Heart right ventricle (tissue), 16 donors: ENCODE measurements around the gene ZNF813. TPM values are rescaled to one million over a fixed set of nuclear protein-coding genes. Genes with fewer than 3 reads are reported as not detected.
"Not testable (repeated sequence)": the region's sequence is repeated elsewhere in the genome, so short reads cannot be mapped to it uniquely, and the experiment has no call there.

Experiments
- ATAC-seq, 8 donors: fragments of 200-7000 bp; cut with Tn5 transposase; one replicate each; pipeline ENCODE4 v1.9.1; 2020; ENCODE audit warnings: mild to moderate bottlenecking in 8 of 8, moderate library complexity in 8 of 8, moderate number of reproducible peaks in 1 of 8
- DNase-seq, 2 donors: peaks; one replicate each; pipeline ENCODE4 v3.0.0-alpha.2; 2020
- H3K27ac ChIP-seq, 10 donors: fragments of 200-600 bp; sonication (generic) in 2 of 10; one replicate each; pipeline versions ENCODE4 v1.5.0 to v1.8.0; 2020 to 2022; ENCODE audit warnings: mild to moderate bottlenecking in 3 of 10
- H3K27me3 ChIP-seq, 7 donors: fragments of 200-600 bp; one replicate each; pipeline ENCODE4 v1.8.0; 2021 to 2022; ENCODE audit warnings: mild to moderate bottlenecking in 2 of 7
- H3K36me3 ChIP-seq, 9 donors: fragments of 200-600 bp; sonication (generic) in 1 of 9; one replicate each; pipeline versions ENCODE4 v1.5.0 to v1.8.0; 2020 to 2022; ENCODE audit warnings: mild to moderate bottlenecking in 2 of 9
- H3K4me1 ChIP-seq, 9 donors: fragments of 200-600 bp; sonication (generic) in 1 of 9; one replicate each; pipeline versions ENCODE4 v1.5.0 to v1.8.0; 2020 to 2022; ENCODE audit warnings: mild to moderate bottlenecking in 4 of 9
- H3K4me3 ChIP-seq, 10 donors: fragments of 200-600 bp; sonication (generic) in 2 of 10; one replicate each; pipeline versions ENCODE4 v1.5.0 to v1.8.0; 2020 to 2022; ENCODE audit warnings: mild to moderate bottlenecking in 7 of 10, moderate library complexity in 2 of 10
- H3K9me3 ChIP-seq, 11 donors: fragments of 200-600 bp in 10 of 11; sonication (generic) in 2 of 11; one replicate each; pipeline versions ENCODE4 v1.5.0 to v1.8.0; 2013 to 2022; ENCODE audit warnings: mild to moderate bottlenecking in 2 of 11, control low read depth in 1 of 11, moderate library complexity in 1 of 11
- WGBS, 2 donors: extraction: QIAGEN DNeasy Blood & Tissue Kit; methylation state at CpG; one replicate each; pipeline ENCODE4 v1.1.7; 2013; ENCODE audit warnings: inconsistent platforms in 1 of 2; 5-methylcytosine and 5-hydroxymethylcytosine counted together
- intact Hi-C, 10 donors: fragments of 100-400 bp; cut with DNase I; formaldehyde crosslinking; loops; one replicate each; pipeline versions ENCODE4 v1.11.1 to v1.14.2; 2022
- polyA plus RNA-seq, 2 donors: library from polyadenylated mRNA; stranded (reverse); fragments of 200-250 nt; gene quantifications; one replicate each; pipeline ENCODE4 v1.2.3, GENCODE V29; 2013
- total RNA-seq, 10 donors: library from RNA; stranded (reverse); fragmentation: NEBNext Ultra II Directional in 3 of 10; extraction: Animal tissue kit (Norgen Biotek cat#: 25700) in 3 of 10; gene quantifications; one replicate each; pipeline versions ENCODE4 v1.2.1 to v1.2.4, GENCODE V29; 2021 to 2023
- TF ChIP-seq, protein P1 (sequence below), 9 donors: fragments of 200-600 bp; sonication (generic) in 2 of 9; IDR thresholded peaks; one replicate each; pipeline versions ENCODE4 v1.5.0 to v1.8.0; 2021 to 2022; ENCODE audit warnings: antibody characterized with exemption in 9 of 9, mild to moderate bottlenecking in 5 of 9, moderate library complexity in 1 of 9
- donor health status: Arrhythmogenic right ventricular cardiomyopathy.
- donor health status: ischemic (EF 13 %, LVEDD 7.1; RV severe dilation, severe dysfunction).
- donor health status: healthy with polysubstance abuse.
- donor health status: DM: no; HTN: yes; CAD: no.
- donor health status: DM: no; HTN: no; CAD: no.
- donor health status: ischemic (EF 25% LVEDD 6.9; RV normal size, moderate dysfunction).
- donor health status: ischemic (EF 25% LVEDD 5.7; RV mildly dilated, moderate dysfunction).
- donor health status: healthy.
- donor health status: DM: yes; HTN: yes; CAD: no.
- donor health status: Ischemic cardiomyopathy.
- donor health status: ischemic (EF 35%, LVEDD 5.7; RV mildly dilated, moderate dysfunction).
- donor health status: nonischemic (EF 11% LVEDD 7.7; RV severe dilation, severe dysfunction).
- donor health status: DM: yes; HTN: yes; CAD: no.
- donor health status: PGD.
- donor health status: ischemic (EF 29% LVEDD 5.4; RV normal size, mild dysfunction).
- donor health status: nonischemic (EF 23%, LVEDD 6.1; RV moderate dilation, normal function).

ZNF813 gene
- total and polyA plus RNA-seq, 12 donors: 0.61 to 1.8 (median 1.1) TPM

DNA sequence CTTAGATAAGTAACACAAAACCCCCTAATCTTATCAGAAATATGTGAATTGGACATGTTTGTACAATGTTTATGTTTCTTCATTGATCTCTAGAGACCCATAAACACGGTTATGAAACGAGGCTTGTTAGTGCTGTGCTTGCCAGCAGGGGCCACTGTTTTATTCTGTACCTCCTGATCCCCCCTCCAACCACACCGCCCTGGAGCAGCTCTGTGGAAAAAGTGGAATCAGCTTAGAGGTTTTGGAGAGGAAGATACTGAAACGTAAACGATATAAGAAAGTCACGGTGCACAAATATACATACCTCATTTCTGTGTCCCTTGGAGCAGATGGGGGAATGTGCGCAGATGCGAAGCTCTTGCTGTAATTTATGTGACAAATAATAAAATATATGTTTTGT lies 43.9 kb upstream of the ZNF813 start:
- not testable (repeated sequence) for DNase-seq, H3K27ac ChIP-seq, H3K4me3 ChIP-seq, H3K9me3 ChIP-seq, H3K27me3 ChIP-seq, H3K4me1 ChIP-seq, H3K36me3 ChIP-seq
- ATAC-seq: peak in 6 of 8 donors; percentile 48 to 87 (median 68)
- intact Hi-C loops: loop anchor here in 7 of 10 donors (2.0 to 10.0 kb wide), 4 partner anchors 81 to 323 kb away; no protein-coding TSS in a partner anchor
- TF ChIP-seq, protein P1, sequence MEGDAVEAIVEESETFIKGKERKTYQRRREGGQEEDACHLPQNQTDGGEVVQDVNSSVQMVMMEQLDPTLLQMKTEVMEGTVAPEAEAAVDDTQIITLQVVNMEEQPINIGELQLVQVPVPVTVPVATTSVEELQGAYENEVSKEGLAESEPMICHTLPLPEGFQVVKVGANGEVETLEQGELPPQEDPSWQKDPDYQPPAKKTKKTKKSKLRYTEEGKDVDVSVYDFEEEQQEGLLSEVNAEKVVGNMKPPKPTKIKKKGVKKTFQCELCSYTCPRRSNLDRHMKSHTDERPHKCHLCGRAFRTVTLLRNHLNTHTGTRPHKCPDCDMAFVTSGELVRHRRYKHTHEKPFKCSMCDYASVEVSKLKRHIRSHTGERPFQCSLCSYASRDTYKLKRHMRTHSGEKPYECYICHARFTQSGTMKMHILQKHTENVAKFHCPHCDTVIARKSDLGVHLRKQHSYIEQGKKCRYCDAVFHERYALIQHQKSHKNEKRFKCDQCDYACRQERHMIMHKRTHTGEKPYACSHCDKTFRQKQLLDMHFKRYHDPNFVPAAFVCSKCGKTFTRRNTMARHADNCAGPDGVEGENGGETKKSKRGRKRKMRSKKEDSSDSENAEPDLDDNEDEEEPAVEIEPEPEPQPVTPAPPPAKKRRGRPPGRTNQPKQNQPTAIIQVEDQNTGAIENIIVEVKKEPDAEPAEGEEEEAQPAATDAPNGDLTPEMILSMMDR (IDR thresholded peaks at IDR 0.05): peak in 3 of 9 donors; percentile 13 to 29 (median 16)
- WGBS, 2 donors: 34 to 40% methylated on average over 8 of the region's 8 CpGs

DNA sequence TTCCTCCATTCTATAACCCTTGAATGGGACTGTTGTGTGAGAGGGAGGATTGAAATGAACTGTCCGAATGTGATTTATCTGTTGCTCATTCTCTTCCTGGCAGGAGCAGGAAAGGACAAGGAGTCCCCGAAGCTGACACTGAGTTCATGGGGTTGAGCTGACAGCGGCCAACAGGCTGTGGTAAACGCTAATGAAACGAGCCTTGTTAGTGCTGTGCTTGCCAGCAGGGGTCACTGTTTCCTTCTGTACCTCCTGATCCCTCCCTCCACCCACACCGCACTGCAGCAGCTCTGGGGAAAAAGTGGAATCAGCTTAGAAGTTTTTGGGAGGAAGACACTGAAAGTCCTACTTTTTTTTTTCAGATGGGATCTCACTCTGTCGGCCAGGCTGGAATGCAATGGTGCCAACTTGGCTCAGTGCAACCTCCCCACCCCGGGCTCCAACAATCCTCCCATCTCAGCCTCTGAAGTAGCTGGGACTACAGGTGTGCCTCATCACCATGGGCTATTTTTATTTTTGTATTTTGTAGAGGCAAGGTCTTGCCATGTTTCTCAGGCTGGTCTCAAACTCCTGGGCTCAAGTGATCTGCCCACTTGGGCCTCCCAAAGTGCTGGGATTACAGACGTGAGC lies 42.5 kb upstream of the ZNF813 start:
- peak; percentile 56 to 78 for DNase-seq

DNA sequence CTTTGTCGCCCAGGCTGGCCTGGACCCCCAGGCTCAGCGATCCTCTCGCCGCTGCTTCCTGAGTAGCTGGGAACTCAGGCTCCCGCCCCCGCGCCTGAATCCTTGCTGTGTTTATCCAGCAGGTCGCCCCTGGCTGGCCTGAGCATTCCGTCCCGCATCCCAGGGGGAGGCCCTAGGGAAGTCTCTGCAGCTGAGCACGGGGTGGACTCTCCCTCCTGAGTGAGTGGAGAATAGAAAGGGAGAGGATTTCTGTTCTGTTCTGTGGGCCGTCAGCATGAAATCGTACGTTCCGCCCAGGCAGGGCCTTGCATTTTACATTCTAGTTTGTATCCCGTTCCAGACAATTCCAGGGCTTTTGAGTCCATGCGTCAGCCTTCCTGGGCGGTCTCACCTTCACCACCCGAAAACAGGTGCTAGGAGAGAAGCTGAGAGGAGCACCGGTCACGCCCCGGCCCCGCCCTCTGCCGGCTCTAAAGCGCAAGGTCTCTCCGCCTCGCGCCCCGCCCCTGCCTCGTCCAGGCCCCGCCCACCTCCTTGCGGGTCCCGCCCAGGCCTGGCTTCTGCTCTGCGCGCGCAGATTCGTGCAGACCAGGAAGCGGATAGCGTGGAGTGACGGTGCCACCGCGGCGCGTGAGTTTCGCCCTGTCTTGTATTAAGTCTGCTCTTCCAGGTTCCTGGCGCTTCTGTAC lies 36.0 kb upstream of the ZNF813 start, which contains the start of gene ZNF761:
ZNF761 (plus strand) TSS at position 586 of the 689 bp plus-strand sequence. CDS start 15,285 bp downstream, outside the sequence.
- Histone ChIP-seq H3K4me1 (peaks cover 0 to 18% (median 7%) of the 10 kb centered on the region in 9 donors), H3K36me3 (peaks cover 0 to 33% (median 7%) of the 10 kb centered on the region in 9 donors), H3K9me3 (no peaks in the 10 kb centered on the region), H3K27me3 (no peaks in the 10 kb centered on the region), H3K4me3 (peak within 1 kb of the TSS; percentile 58 to 97 (median 77)), H3K27ac (peak within 1 kb of the TSS in 9 of 10 donors; percentile 60 to 87 (median 74))
- peak; percentile 100 for ATAC-seq
- intact Hi-C loops: loop anchor here in 8 of 10 donors (5.0 to 10.0 kb wide), 6 partner anchors 36 to 316 kb away; partner anchors contain the start of genes ZNF813 (in 4 of the 8) and ZNF665 (in 1 of the 8)
- WGBS, 2 donors: 0% methylated on average over 46 of the region's 46 CpGs
- TF ChIP-seq, protein P1 (IDR thresholded peaks at IDR 0.05): peak in 8 of 9 donors; percentile 40 to 68 (median 60)
- DNase-seq: peak; percentile 92 to 97

More for the DNA sequence above, 42.5 kb upstream of the ZNF813 start:
- ATAC-seq: peak; percentile 84 to 94 (median 90)
- Histone ChIP-seq H3K36me3 (peaks cover 0 to 4% (median 0%) of the 10 kb centered on the region in 9 donors), H3K9me3 (no peaks in the 10 kb centered on the region), H3K4me1 (no peaks in the 10 kb centered on the region), H3K27me3 (no peaks in the 10 kb centered on the region), H3K4me3 (no peak overlapping the region), H3K27ac (no peak overlapping the region)
- WGBS, 2 donors: 22% methylated on average over 9 of the region's 9 CpGs
- TF ChIP-seq, protein P1 (IDR thresholded peaks at IDR 0.05): peak; percentile 75 to 88 (median 86)
- intact Hi-C loops: loop anchor here in 8 of 10 donors (1.0 to 10.0 kb wide), 6 partner anchors 80 to 322 kb away; no protein-coding TSS in a partner anchor

DNA sequence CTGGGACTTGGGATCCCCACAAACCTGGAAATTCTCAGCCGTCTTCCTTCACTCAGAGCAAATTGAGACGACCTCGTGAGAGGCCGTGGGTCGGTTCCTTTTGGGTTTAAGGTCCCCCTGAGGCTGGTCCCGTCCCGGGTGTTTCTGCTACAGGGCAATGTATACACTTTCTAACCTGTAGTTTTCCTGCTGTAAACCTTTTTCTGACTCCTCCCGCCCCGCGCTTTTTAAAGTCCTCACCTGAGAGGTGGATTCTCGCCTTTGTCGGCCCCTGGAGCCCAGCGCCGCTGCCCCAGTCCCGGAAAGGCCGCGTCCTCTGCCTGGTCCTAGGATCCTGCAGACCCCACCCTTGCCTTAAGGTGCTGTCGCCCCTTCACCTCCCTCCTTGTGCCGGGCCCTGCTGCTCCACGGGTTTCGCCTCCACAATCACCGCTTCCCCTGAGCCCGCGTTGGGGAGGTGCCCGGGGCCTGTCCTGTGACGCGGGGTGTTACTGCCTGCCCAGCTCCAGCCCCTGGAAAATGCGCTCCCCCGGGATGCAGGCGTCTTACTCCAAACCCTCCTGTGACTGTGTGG lies 35.4 kb upstream of the ZNF813 start:
- peaks cover 0 to 18% (median 7%) of the 10 kb centered on the region in 9 donors for H3K4me1 ChIP-seq
- peaks cover 0 to 36% (median 7%) of the 10 kb centered on the region in 9 donors for H3K36me3 ChIP-seq
- TF ChIP-seq, protein P1 (IDR thresholded peaks at IDR 0.05): no peak
- intact Hi-C loops: loop anchor here in 8 of 10 donors (5.0 to 10.0 kb wide), 6 partner anchors 35 to 315 kb away; partner anchors contain the start of genes ZNF813 (in 4 of the 8) and ZNF665 (in 1 of the 8)
- no peaks in the 10 kb centered on the region for H3K9me3 ChIP-seq
- DNase-seq: peak; percentile 21 to 33
- H3K4me3 ChIP-seq: peak overlapping the region; percentile 58 to 97 (median 77)
- H3K27me3 ChIP-seq: no peaks in the 10 kb centered on the region
- peak overlapping the region in 9 of 10 donors; percentile 60 to 87 (median 74) for H3K27ac ChIP-seq
- 0 to 1% methylated on average over 30 of the region's 30 CpGs for WGBS, 2 donors
- ATAC-seq: peak; percentile 9 to 69 (median 39)

DNA sequence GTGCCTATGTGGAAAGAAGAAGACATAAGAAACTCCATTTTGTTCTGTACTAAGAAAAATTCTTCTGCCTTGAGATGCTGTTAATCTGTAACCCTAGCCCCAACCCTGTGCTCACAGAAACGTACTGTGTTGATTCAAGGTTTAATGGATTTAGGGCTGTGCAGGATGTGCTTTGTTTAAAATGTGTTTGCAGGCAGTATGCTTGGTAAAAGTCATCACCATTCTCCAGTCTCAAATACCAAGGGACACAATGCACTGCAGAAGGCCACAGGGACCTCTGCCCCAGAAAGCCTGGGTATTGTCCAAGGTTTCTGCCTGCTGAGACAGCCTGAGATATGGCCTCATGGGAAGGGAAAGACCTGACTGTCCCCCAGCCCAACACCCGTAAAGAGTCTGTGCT lies 23.7 kb upstream of the ZNF813 start:
- H3K4me3 ChIP-seq, DNase-seq, H3K4me1 ChIP-seq, H3K27me3 ChIP-seq, intact Hi-C loops, ATAC-seq, H3K27ac ChIP-seq: not testable (repeated sequence)
- Histone ChIP-seq H3K9me3 (peaks cover 0 to 60% (median 6%) of the 10 kb centered on the region in 11 donors), H3K36me3 (peaks cover 0 to 85% (median 15%) of the 10 kb centered on the region in 9 donors)
- 81 to 85% methylated on average over 2 of the region's 2 CpGs for WGBS, 2 donors

DNA sequence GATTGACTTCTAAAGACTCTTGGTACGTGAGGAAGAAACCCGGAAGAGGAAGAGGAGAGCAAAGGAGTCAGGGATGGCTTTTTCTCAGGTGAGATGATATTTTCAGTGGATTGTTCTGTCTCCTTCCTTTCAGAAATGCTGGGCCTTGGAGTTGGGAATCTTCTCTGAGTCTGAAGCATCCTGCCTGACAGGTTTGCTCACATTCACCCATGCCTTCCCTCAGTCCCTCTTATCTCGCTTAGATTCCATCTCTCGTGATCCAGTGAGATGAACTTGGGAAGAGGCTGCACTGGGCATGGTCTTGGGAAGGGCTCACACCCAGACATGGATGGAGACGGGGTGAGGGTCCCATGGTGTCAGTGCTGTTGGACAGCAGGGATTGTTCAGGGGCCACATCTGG lies 20.3 kb upstream of the ZNF813 start:
- H3K27ac ChIP-seq, ATAC-seq, H3K4me1 ChIP-seq, intact Hi-C loops, H3K27me3 ChIP-seq, DNase-seq, H3K4me3 ChIP-seq: not testable (repeated sequence)
- 87 to 95% methylated on average over 5 of the region's 5 CpGs for whole genome bisulfite sequencing, 2 donors
- Histone ChIP-seq H3K9me3 (peaks cover 0 to 64% (median 6%) of the 10 kb centered on the region in 11 donors), H3K36me3 (peaks cover 0 to 88% (median 41%) of the 10 kb centered on the region in 9 donors)
